ENCODE data around the gene JPT2.

JPT2 gene

GRCh38 chr16:1710811-1711507 lies 32.9 kb downstream of the JPT2 start:
- no peak overlapping the region for H3K4ac ChIP-seq (ENCODE audit: low read depth, low read length)
- no peak overlapping the region for H2BK5ac ChIP-seq (ENCODE audit: low read depth, low read length, poor library complexity)
- no peak overlapping the region for H4K91ac ChIP-seq (ENCODE audit: low read depth, low read length)
- no peak overlapping the region for H3K4me3 ChIP-seq (ENCODE audit: low read depth, low read length)
- no peak overlapping the region for H2AK5ac ChIP-seq (ENCODE audit: low read length)
- no peak overlapping the region for H3K9ac ChIP-seq (ENCODE audit: low read length)
- no peak overlapping the region for H3K23ac ChIP-seq (ENCODE audit: low read length)
- H3K4me1 ChIP-seq (ENCODE audit: control insufficient read depth in 1 of 2, insufficient read depth in 2 of 2, low read length in 2 of 2), result peaks cover 7 to 10% of the 10 kb centered on the region in 2 experiments
- H2BK120ac ChIP-seq (ENCODE audit: insufficient read depth, low read length, poor library complexity), result no peak overlapping the region
- WGBS (ENCODE audit: extremely low coverage, insufficient coverage, insufficient read length), result no CpG with 5 or more reads among the region's 17 CpGs
- no peak overlapping the region for H2BK12ac ChIP-seq (ENCODE audit: low read length)
- H2AFZ ChIP-seq (ENCODE audit: insufficient read depth, low read length, poor library complexity), result no peak overlapping the region
- H3K18ac ChIP-seq (ENCODE audit: low read length), result no peak overlapping the region
- no peak overlapping the region for H4K12ac ChIP-seq (ENCODE audit: low read depth, low read length)
- no peak overlapping the region for H3K4me2 ChIP-seq (ENCODE audit: low read length)
- DNase-seq, result no peak
- peaks cover 0 to 3% of the 10 kb centered on the region in 2 experiments for H3K36me3 ChIP-seq (ENCODE audit: control insufficient read depth in 1 of 2, insufficient read depth in 2 of 2, low read length in 2 of 2)
- no peak overlapping the region for H3K14ac ChIP-seq (ENCODE audit: low read length)
- H3K79me1 ChIP-seq (ENCODE audit: low read length), result peaks cover 4% of the 10 kb centered on the region
- peaks cover 4% of the 10 kb centered on the region for H3K79me2 ChIP-seq (ENCODE audit: control insufficient read depth, insufficient read depth, low read length, poor library complexity)
- no peaks in the 10 kb centered on the region for H3K27me3 ChIP-seq (ENCODE audit: insufficient read depth, low read length)
- peaks cover 2% of the 10 kb centered on the region for H3K9me3 ChIP-seq (ENCODE audit: insufficient read depth, low read depth, low read length)
- H4K8ac ChIP-seq (ENCODE audit: low read depth, low read length), result no peak overlapping the region
- no peak overlapping the region for H3K27ac ChIP-seq (ENCODE audit: low read depth, low read length)

- H3K79me2 ChIP-seq (ENCODE audit: control insufficient read depth, insufficient read depth, low read length, poor library complexity), result no peaks in the 10 kb centered on the region
- H2BK120ac ChIP-seq (ENCODE audit: insufficient read depth, low read length, poor library complexity), result no peak overlapping the region
- no peak overlapping the region for H2BK5ac ChIP-seq (ENCODE audit: low read depth, low read length, poor library complexity)
- no peak overlapping the region for H4K12ac ChIP-seq (ENCODE audit: low read depth, low read length)
- H3K14ac ChIP-seq (ENCODE audit: low read length), result no peak overlapping the region
- H3K27ac ChIP-seq (ENCODE audit: low read depth, low read length), result no peak overlapping the region
- H4K8ac ChIP-seq (ENCODE audit: low read depth, low read length), result no peak overlapping the region
- H3K4me2 ChIP-seq (ENCODE audit: low read length), result no peak overlapping the region
- no peak overlapping the region for H3K4me3 ChIP-seq (ENCODE audit: low read depth, low read length)
- no peak overlapping the region for H3K23ac ChIP-seq (ENCODE audit: low read length)
- H4K91ac ChIP-seq (ENCODE audit: low read depth, low read length), result no peak overlapping the region
- H2AFZ ChIP-seq (ENCODE audit: insufficient read depth, low read length, poor library complexity), result no peak overlapping the region
- H3K4me1 ChIP-seq (ENCODE audit: control insufficient read depth in 1 of 2, insufficient read depth in 2 of 2, low read length in 2 of 2), result peaks cover 0 to 2% of the 10 kb centered on the region in 2 experiments
- WGBS (ENCODE audit: extremely low coverage, insufficient coverage, insufficient read length), result no CpG with 5 or more reads among the region's 14 CpGs
- no peak overlapping the region for H2BK12ac ChIP-seq (ENCODE audit: low read length)
- H3K27me3 ChIP-seq (ENCODE audit: insufficient read depth, low read length), result no peaks in the 10 kb centered on the region
- no peak overlapping the region for H3K18ac ChIP-seq (ENCODE audit: low read length)
- H3K9ac ChIP-seq (ENCODE audit: low read length), result no peak overlapping the region
- H3K79me1 ChIP-seq (ENCODE audit: low read length), result no peaks in the 10 kb centered on the region
- H3K4ac ChIP-seq (ENCODE audit: low read depth, low read length), result no peak overlapping the region
- no peak overlapping the region for H2AK5ac ChIP-seq (ENCODE audit: low read length)
- peaks cover 2% of the 10 kb centered on the region for H3K9me3 ChIP-seq (ENCODE audit: insufficient read depth, low read depth, low read length)
- DNase-seq, result peak in 1 of 2 donors; percentile 47
- H3K36me3 ChIP-seq (ENCODE audit: control insufficient read depth in 1 of 2, insufficient read depth in 2 of 2, low read length in 2 of 2), result peaks cover 0 to 3% of the 10 kb centered on the region in 2 experiments
Observed at GRCh38 chr16:1712791-1713261, 34.7 kb downstream of the JPT2 start.

DNA sequence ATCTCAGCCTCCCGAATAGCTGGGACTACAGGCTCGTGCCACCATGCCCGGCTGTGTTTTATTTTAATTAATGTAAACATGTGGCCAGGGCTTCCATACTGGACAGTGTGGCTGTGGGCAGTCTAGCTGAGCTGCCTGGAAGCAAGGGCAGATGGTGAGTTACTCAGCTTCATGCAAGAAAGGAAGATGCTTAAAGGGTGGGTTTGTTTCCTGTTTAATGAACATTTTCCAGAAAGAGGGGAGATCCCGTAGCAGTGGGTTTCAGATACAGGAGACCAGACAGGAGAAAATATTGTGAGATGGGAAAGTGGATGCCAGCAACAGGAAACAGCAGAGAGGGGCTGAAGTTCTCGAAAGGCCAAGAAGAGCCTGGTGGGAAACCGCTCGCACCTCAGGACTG lies 35.3 kb downstream of the JPT2 start:
- Histone ChIP-seq H4K12ac (ENCODE audit: low read depth, low read length) (no peak overlapping the region), H3K4me1 (ENCODE audit: control insufficient read depth in 1 of 2, insufficient read depth in 2 of 2, low read length in 2 of 2) (peaks cover 0 to 2% of the 10 kb centered on the region in 2 experiments), H2BK12ac (ENCODE audit: low read length) (no peak overlapping the region), H2BK5ac (ENCODE audit: low read depth, low read length, poor library complexity) (no peak overlapping the region), H3K9ac (ENCODE audit: low read length) (no peak overlapping the region), H4K91ac (ENCODE audit: low read depth, low read length) (no peak overlapping the region), H3K36me3 (ENCODE audit: control insufficient read depth in 1 of 2, insufficient read depth in 2 of 2, low read length in 2 of 2) (peaks cover 0 to 2% of the 10 kb centered on the region in 2 experiments), H3K9me3 (ENCODE audit: insufficient read depth, low read depth, low read length) (peaks cover 2% of the 10 kb centered on the region), H2BK120ac (ENCODE audit: insufficient read depth, low read length, poor library complexity) (no peak overlapping the region), H3K79me2 (ENCODE audit: control insufficient read depth, insufficient read depth, low read length, poor library complexity) (no peaks in the 10 kb centered on the region), H3K18ac (ENCODE audit: low read length) (no peak overlapping the region), H3K14ac (ENCODE audit: low read length) (no peak overlapping the region), H2AFZ (ENCODE audit: insufficient read depth, low read length, poor library complexity) (no peak overlapping the region), H2AK5ac (ENCODE audit: low read length) (no peak overlapping the region), H3K23ac (ENCODE audit: low read length) (no peak overlapping the region), H3K79me1 (ENCODE audit: low read length) (no peaks in the 10 kb centered on the region), H3K4me3 (ENCODE audit: low read depth, low read length) (no peak overlapping the region), H3K27ac (ENCODE audit: low read depth, low read length) (no peak overlapping the region), H3K4me2 (ENCODE audit: low read length) (no peak overlapping the region), H3K27me3 (ENCODE audit: insufficient read depth, low read length) (no peaks in the 10 kb centered on the region), H4K8ac (ENCODE audit: low read depth, low read length) (no peak overlapping the region), H3K4ac (ENCODE audit: low read depth, low read length) (no peak overlapping the region)
- WGBS (ENCODE audit: extremely low coverage, insufficient coverage, insufficient read length), result no CpG with 5 or more reads among the region's 7 CpGs
- no peak for DNase-seq

- no peak overlapping the region for H3K4me2 ChIP-seq (ENCODE audit: low read length)
- H4K12ac ChIP-seq (ENCODE audit: low read depth, low read length), result no peak overlapping the region
- no peak overlapping the region for H2AK5ac ChIP-seq (ENCODE audit: low read length)
- no peak overlapping the region for H2BK5ac ChIP-seq (ENCODE audit: low read depth, low read length, poor library complexity)
- no peaks in the 10 kb centered on the region for H3K36me3 ChIP-seq (ENCODE audit: control insufficient read depth in 1 of 2, insufficient read depth in 2 of 2, low read length in 2 of 2)
- no peak for DNase-seq
- H3K23ac ChIP-seq (ENCODE audit: low read length), result no peak overlapping the region
- no peak overlapping the region for H3K27ac ChIP-seq (ENCODE audit: low read depth, low read length)
- no CpG with 5 or more reads among the region's 14 CpGs for WGBS (ENCODE audit: extremely low coverage, insufficient coverage, insufficient read length)
- no peak overlapping the region for H3K9ac ChIP-seq (ENCODE audit: low read length)
- H3K4me1 ChIP-seq (ENCODE audit: control insufficient read depth in 1 of 2, insufficient read depth in 2 of 2, low read length in 2 of 2), result peaks cover 0 to 2% of the 10 kb centered on the region in 2 experiments
- H3K18ac ChIP-seq (ENCODE audit: low read length), result no peak overlapping the region
- H3K79me1 ChIP-seq (ENCODE audit: low read length), result no peaks in the 10 kb centered on the region
- no peak overlapping the region for H3K4ac ChIP-seq (ENCODE audit: low read depth, low read length)
- H4K91ac ChIP-seq (ENCODE audit: low read depth, low read length), result no peak overlapping the region
- H3K79me2 ChIP-seq (ENCODE audit: control insufficient read depth, insufficient read depth, low read length, poor library complexity), result no peaks in the 10 kb centered on the region
- no peak overlapping the region for H3K4me3 ChIP-seq (ENCODE audit: low read depth, low read length)
- H3K27me3 ChIP-seq (ENCODE audit: insufficient read depth, low read length), result no peaks in the 10 kb centered on the region
- no peak overlapping the region for H2BK120ac ChIP-seq (ENCODE audit: insufficient read depth, low read length, poor library complexity)
- H4K8ac ChIP-seq (ENCODE audit: low read depth, low read length), result no peak overlapping the region
- H3K14ac ChIP-seq (ENCODE audit: low read length), result no peak overlapping the region
- no peak overlapping the region for H2BK12ac ChIP-seq (ENCODE audit: low read length)
- H3K9me3 ChIP-seq (ENCODE audit: insufficient read depth, low read depth, low read length), result peaks cover 2% of the 10 kb centered on the region
- no peak overlapping the region for H2AFZ ChIP-seq (ENCODE audit: insufficient read depth, low read length, poor library complexity)
Observed at GRCh38 chr16:1713933-1714332, 35.9 kb downstream of the JPT2 start.

Data from trophoblast cell (in vitro differentiated cells and primary cell).